Anterior cingulate cortex (tissue), 58 donors: ENCODE measurements around the gene EDEM2.
"Not testable (repeated sequence)": the region's sequence is repeated elsewhere in the genome, so short reads cannot be mapped to it uniquely, and the experiment has no call there.

Experiments used
- DNase-seq, 58 donors: peaks; one replicate each; lab custom pipeline; 2025; lab: John Stamatoyannopoulos, UW

The EDEM2 gene

DNA sequence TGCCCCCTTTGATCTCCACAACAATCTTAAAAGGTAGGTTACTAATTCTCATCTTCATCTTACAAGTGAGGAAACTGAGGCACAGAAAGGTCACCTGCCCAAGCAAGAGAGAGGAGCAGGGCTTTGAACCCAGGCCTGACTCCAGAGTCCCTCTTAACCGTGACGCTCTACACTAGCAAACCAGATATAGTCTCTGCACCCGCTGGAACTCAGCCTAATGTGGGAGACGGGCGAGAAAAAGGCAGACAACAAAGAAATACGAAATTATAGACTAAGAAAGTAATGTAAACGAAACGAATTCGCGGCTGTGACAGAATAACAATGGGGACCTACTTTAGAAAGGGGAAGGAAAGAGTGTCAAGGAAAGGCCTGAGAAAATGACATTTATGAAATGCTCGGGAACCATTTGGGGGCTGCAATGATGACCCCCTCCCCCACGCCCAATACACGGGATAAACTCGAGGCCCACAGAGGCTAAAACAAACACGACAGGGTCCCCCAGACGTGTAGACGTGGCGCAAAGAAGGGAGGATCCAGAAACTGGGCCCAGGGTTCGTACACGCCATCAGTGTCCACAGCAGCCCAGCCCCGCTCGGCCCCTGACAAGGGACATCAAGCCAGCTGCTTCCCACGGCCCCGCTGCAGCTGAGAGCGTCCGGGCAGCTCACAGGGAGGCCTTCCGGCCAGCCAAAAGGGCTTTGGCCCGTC is 55.2 kb downstream of the EDEM2 start:
- DNase-seq: peak in 5 of 58 donors; percentile 34 to 62 (median 41)

DNA sequence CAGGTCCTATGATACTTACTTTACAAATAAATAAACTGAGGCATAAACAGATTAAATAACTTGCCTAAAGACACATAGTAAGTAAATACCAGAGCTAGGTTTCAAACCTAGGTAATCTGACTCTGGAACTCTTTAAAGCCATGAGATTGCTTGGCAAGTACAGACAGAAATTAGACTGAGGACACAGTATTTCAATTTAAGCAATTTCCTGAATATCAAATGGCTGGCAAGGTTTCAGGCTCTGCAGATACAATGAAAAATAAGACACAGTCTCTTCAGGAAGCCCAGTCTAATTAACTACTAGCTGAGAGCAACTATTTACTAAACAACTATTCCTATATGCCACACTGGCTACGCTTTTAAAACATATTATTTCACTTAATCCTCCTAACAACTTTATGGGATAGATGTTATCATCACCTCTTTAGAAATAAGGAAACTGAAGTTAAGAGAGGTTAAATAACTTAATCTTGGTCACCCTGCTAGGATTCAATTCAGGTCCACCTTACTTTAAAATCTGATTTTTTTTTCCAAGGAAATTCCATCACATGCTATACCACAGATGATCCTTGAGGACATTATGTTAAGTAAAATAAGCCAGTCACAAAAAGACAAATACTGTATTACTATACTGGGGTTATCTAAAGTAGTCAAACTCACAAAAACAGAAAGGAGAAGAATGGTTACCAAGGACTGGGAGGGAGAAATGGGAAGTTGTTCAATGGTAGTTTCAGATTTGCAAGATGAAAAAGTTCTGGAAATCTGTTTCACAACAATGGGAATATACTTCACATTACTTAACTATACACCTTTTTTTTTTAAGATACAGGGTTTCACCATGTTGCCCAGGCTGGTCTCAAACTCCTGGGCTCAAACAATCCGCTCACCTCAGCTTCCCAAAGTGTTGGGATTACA is 58.6 kb downstream of the EDEM2 start:
- DNase-seq: no peak

DNA sequence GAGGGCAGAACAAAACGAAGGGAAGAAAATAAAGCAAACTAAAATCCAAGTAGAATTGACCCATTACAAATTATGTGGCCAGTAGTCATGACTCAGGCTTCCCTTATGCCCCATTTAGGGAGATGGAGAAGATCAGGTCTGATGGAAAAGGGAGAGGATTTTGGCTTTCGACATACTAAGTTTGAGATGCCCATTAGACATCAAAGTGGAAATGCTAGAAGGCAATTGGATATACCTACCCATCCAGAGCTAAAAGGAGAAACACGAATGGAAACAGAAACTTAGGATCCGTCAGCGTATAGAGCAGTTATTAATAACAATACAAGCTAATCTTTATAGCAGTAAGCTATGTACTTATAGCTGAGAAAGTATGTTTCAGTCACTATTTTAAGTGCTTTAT is 59.3 kb downstream of the EDEM2 start:
- DNase-seq: no peak

DNA sequence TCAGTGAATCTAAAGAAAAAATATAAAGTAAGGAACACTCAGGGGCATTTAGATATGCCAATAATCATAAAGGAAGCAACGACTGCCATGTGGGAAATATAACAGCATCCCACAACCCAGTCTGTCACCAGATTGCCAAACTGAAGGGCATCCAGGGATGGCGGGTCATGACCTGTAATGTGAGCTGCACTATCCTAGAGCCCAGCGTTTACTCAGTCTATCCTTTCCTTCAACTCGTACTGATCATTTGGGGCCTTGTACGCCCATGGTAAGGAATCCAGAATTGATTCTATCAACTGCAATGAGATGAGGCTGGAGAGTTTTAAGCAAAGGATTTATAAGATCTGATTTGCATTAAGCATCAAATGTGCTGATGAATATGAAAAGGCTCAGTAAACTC is 59.8 kb downstream of the EDEM2 start:
- no peak for DNase-seq

DNA sequence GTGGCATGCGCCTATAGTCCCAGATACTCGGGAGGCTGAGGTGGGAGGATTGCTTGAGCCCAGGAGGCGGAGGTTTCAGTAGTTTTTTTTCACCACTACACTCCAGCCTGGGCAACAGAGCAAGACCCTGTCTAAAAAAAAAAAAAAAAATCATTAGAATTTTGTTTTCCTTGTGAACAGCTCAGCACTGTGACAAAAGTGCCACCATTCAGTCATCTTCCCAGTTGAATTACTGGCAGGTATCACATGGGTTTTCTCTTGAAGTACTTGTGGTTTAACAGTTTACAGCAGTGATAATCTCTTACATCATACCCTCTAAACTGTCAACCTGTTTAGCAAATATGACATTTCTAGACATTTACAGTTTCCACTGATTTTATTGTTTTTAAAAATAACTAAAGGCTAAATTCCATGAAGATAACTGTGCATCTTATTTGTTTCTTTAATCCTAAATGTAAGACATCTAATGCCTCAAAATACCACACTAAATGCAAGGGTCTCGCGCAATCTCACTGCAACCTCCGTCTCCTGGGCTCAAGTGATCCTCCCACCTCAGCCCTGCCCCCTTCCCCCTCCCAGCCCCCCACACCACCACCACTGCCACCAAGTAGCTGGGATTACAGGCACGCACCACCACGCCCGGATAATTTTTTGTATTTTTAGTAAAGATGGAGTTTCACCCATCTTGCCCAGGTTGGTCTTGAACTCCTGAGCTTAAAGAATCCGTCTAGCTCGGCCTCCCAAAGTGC is 61.5 kb downstream of the EDEM2 start:
- DNase-seq: no peak

DNA sequence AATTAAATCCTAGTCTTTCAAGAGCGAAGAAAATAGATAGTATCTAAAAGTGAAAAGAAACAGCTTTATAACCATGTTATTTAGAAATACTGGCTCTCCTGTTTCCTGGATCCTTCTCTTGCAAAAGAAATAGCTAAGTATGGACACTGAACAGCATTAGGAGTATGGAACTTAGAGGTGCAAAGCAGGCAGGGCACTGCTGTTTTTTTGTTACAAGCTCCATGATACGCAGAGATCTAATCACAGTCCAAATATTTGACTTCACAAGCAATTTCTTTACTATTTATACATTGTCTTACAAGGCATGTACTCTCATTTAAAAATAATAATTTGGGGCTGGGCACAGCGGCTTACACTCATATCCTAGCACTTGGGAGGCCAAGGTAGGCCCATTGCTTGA is 62.1 kb downstream of the EDEM2 start:
- DNase-seq: no peak

DNA sequence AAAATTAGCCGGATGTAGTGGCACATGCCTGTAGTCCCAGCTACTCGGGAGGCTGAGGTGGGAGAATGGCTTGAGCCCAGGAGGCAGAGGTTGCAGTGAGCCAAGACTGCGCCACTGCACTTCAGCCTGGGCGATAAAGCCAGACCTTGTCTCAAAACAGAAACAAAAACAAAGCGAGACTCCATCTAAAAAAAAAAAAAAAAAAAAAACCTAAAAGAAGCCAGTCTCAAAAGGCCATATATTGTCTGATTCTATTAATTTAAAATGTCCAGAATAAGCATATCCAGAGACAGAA is 66.8 kb downstream of the EDEM2 start:
- not testable (repeated sequence) for DNase-seq

DNA sequence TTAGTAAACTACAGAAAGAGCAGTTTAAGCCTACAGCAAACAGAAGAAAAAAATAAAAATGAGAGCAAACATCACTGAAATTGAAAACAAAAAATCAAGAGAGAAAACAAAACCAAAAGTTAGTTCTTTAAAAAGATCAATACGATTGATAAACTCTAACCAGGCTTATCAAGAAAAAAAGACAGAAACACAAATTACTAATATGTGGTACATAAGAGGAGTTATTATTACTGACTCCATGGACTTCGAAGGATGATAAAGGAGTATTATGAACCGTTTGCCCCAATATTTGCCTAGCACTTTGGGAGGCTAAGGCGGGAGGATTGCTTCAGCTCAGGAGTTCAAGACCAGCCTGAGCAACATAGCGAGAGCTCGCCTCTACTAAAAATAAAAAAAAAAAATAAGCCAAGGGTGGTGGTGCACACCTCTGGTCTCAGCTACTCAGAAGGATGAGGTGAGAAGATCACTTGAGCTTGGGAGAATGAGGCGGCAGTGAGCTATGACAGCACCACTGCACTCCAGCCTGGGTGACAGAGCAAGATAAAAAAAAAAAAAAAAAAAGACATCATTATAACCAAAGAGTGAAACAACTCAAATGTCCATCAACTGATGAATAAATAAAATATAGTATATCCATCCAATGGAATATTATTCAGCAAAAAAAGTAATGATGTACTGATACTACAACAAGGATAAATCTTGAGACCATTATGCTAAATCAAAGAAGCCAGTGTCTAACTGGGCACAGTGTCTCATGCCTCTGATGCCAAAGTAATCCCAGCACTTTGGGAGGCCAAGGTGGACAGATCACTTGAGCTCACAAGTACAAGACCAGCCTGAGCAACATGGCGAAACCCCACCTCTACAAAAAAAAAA is 67.4 kb downstream of the EDEM2 start:
- DNase-seq: no peak

DNA sequence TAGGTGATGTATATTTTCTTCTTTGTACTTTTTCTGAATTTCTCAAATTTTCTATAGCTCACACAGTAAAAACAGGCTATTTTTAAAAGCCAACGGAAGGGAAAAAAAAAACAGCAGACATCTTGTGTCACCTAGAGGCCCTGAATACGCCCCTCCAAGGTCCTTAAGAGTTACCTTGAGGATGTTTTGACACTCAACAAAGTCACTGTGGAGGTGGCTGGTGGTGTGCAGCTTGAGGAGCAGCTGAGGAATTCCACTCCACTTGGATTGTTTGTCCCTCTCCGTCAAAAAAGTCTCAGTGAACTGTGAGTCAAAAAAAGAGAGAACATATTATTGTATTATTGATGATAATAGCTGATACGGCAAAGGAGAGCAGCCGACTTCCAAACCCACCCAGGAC is 69.3 kb downstream of the EDEM2 start:
- no peak for DNase-seq

DNA sequence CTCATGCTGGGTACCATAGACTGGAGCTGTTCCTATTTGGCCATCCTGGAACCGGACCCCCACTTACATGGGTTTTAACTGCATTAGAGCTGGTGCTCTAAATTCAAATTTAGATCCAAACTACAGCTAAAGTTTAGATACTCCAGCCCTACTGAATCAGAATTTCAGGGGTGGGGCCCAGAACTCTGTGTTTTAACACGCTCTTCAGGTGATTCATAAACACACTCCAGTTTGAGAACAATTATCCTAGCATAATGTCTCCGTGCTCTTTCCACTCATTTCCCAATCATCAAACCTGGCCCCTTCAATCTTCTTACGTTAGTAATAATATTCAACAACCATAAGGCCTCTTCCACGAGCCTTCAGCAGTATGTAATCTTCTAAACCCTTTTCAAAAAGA is 69.8 kb downstream of the EDEM2 start:
- no peak for DNase-seq

DNA sequence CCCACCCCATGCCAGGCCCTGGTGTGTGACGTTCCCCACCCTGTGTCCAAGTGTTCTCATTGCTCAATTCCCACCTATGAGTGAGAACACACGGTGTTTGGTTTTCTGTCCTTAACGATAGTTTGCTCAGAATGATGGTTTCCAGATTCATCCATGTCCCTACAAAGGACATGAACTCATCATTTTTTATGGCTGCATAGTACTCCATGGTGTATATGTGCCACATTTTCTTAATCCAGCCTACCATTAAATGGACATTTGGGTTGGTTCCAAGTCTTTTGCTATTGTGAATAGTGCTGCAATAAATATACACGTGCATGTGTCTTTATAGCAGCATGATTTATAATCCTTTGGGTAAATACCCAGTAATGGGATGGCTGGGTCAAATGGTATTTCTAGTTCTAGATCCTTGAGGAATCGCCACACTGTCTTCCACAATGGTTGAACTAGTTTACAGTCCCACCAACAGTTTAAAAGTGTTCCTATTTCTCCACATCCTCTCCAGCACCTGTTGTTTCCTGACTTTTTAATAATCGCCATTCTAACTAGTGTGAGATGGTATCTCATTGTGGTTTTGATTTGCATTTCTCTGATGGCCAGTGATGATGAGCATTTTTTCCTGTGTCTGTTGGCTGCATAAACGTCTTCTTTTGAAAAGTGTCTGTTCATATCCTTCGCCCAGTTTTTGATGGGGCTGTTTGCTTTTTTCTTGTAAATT is 75.5 kb downstream of the EDEM2 start:
- not testable (repeated sequence) for DNase-seq

DNA sequence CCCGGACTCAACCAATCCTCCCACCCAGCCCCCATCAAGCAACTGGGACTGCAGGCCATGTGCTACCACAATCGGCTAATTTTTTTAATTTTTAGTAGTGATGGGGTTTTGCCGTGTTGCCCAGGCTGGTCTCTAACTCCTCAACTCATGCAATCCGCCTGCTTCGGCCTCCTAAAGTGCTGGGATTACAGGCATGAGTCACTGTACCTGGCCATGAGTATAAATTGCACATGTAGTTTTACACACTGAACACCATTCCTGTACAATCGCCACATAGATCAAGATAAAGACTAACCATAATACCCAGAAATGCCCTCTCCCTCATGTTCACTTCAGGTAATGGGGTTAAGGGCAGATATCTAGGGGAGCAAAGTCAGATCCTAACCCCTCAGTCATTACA is 80.9 kb downstream of the EDEM2 start:
- DNase-seq: no peak
